HG03025 (cell line): ENCODE measurements around the gene MUC6.

Source experiments
- ATAC-seq: cut with Tn5 transposase; IDR thresholded peaks from one replicate; pipeline ENCODE4 v1.9.1; 2021; ENCODE audit warnings: mild to moderate bottlenecking, moderate library complexity; ENCODE audit not compliant: unreplicated experiment, low FRiP score

Gene MUC6

GRCh38 chr11:1072116-1072820, 35.8 kb upstream of the MUC6 start:
- no peak for ATAC-seq

GRCh38 chr11:1071571-1072115, 35.1 kb upstream of the MUC6 start:
- ATAC-seq, result no peak

- ATAC-seq, result no peak
These were observed 34.3 kb upstream of the MUC6 start for GRCh38 chr11:1070594-1071462.

- ATAC-seq, result no peak
These were observed 33.2 kb upstream of the MUC6 start for GRCh38 chr11:1069740-1070139.

- ATAC-seq, result no peak
These were observed 31.4 kb upstream of the MUC6 start for GRCh38 chr11:1067812-1068496.

- ATAC-seq, result no peak
These were observed 27.6 kb upstream of the MUC6 start for GRCh38 chr11:1064167-1064566.

GRCh38 chr11:1062075-1062820, 25.7 kb upstream of the MUC6 start:
- no peak for ATAC-seq

- ATAC-seq, result no peak
These were observed 24.5 kb upstream of the MUC6 start for GRCh38 chr11:1060852-1061616.

- ATAC-seq, result no peak
These were observed 23.9 kb upstream of the MUC6 start for GRCh38 chr11:1060410-1060809.

- no peak for ATAC-seq
These were observed 23.2 kb upstream of the MUC6 start for GRCh38 chr11:1059759-1060158.

GRCh38 chr11:1057806-1058205, 21.3 kb upstream of the MUC6 start:
- ATAC-seq, result no peak

- no peak for ATAC-seq
These were observed 19.7 kb upstream of the MUC6 start for GRCh38 chr11:1055990-1056771.

- no peak for ATAC-seq
These were observed 18.7 kb upstream of the MUC6 start for GRCh38 chr11:1055109-1055703.

GRCh38 chr11:1054143-1055108, 17.9 kb upstream of the MUC6 start:
- no peak for ATAC-seq

- no peak for ATAC-seq
These were observed 16.8 kb upstream of the MUC6 start for GRCh38 chr11:1053121-1053901.

GRCh38 chr11:1052133-1053011, 15.9 kb upstream of the MUC6 start:
- no peak for ATAC-seq
